ENCODE results near the gene ZSWIM4. TPM values are rescaled to one million over a fixed set of nuclear protein-coding genes. Genes with fewer than 3 reads are reported as not detected.
A peak's percentile ranks its signal among the peaks of the same experiment; 100 is the strongest.

ZSWIM4 gene
- total RNA-seq, 1 donor from 2014 or later: 9.5 TPM

DNA sequence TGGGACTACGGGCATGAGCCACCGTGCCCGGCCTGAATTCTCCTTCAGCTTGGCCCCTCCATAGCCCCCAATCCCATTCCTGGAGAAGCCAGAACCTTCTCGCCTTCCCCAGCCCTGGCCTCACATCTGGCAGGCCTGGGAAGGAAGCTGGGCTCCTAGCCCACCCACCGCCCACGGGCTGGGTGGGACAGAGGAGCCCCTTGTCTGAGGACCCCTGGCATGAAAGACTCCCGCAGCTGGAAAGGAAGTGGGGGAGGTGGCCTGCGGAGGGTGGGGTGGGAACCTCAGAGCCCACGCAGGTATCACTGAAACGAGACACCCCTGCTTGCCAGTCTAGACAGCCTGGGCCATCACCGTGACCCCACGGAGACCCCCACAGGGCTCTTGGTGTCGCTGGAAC, 74.0 kb downstream of the ZSWIM4 start:
- no peaks in the 10 kb centered on the region for H3K27me3 Mint-ChIP-seq (ENCODE audit: low read depth)
- H3K27ac Mint-ChIP-seq (ENCODE audit: unreplicated experiment): no peak overlapping the region
- no peak for TF ChIP-seq CTCF (IDR thresholded peaks at IDR 0.05)
- H3K9me3 Mint-ChIP-seq (ENCODE audit: low read depth): no peaks in the 10 kb centered on the region
- no peaks in the 10 kb centered on the region for H3K36me3 Mint-ChIP-seq (ENCODE audit: low read depth)
- H3K4me1 Mint-ChIP-seq (ENCODE audit: low read depth): peaks cover 15% of the 10 kb centered on the region
- no peak overlapping the region for H3K4me3 Mint-ChIP-seq (ENCODE audit: unreplicated experiment)
- DNase-seq (ENCODE audit: low spot score): no peak

DNA sequence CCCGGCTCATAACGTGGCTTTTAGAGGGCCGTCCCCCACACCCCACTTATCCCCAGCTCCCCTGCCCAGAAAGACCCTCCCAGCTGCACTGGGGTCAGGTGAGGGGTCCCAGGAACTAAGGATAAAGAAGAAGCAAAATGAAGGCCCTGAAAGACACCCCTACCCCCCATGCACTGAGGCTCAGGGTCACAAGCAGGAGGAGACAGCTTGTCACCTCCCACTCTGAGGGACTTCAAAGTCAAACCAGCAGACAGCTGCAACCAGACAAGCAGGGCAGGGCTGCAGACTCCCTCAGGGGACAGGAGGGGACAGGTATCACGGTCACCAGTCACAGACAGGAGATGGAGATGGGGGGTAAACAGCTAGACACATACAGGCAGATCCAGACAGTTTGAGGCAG, 75.6 kb downstream of the ZSWIM4 start:
- Mint-ChIP-seq H3K4me1 (ENCODE audit: low read depth) (peaks cover 10% of the 10 kb centered on the region), H3K27me3 (ENCODE audit: low read depth) (no peaks in the 10 kb centered on the region), H3K27ac (ENCODE audit: unreplicated experiment) (no peak overlapping the region), H3K4me3 (ENCODE audit: unreplicated experiment) (no peak overlapping the region), H3K9me3 (ENCODE audit: low read depth) (no peaks in the 10 kb centered on the region), H3K36me3 (ENCODE audit: low read depth) (no peaks in the 10 kb centered on the region)
- no peak for DNase-seq (ENCODE audit: low spot score)
- no peak for TF ChIP-seq CTCF (IDR thresholded peaks at IDR 0.05)

- DNase-seq (ENCODE audit: low spot score): no peak
- no peak overlapping the region for H3K4me3 Mint-ChIP-seq (ENCODE audit: unreplicated experiment)
- no peaks in the 10 kb centered on the region for H3K9me3 Mint-ChIP-seq (ENCODE audit: low read depth)
- peaks cover 3% of the 10 kb centered on the region for H3K4me1 Mint-ChIP-seq (ENCODE audit: low read depth)
- H3K27ac Mint-ChIP-seq (ENCODE audit: unreplicated experiment): peak overlapping the region; percentile 54
- no peak for TF ChIP-seq CTCF (IDR thresholded peaks at IDR 0.05)
- no peaks in the 10 kb centered on the region for H3K36me3 Mint-ChIP-seq (ENCODE audit: low read depth)
- no peaks in the 10 kb centered on the region for H3K27me3 Mint-ChIP-seq (ENCODE audit: low read depth)
These were observed 77.1 kb downstream of the ZSWIM4 start for GRCh38 chr19:13872339-13872694.

DNA sequence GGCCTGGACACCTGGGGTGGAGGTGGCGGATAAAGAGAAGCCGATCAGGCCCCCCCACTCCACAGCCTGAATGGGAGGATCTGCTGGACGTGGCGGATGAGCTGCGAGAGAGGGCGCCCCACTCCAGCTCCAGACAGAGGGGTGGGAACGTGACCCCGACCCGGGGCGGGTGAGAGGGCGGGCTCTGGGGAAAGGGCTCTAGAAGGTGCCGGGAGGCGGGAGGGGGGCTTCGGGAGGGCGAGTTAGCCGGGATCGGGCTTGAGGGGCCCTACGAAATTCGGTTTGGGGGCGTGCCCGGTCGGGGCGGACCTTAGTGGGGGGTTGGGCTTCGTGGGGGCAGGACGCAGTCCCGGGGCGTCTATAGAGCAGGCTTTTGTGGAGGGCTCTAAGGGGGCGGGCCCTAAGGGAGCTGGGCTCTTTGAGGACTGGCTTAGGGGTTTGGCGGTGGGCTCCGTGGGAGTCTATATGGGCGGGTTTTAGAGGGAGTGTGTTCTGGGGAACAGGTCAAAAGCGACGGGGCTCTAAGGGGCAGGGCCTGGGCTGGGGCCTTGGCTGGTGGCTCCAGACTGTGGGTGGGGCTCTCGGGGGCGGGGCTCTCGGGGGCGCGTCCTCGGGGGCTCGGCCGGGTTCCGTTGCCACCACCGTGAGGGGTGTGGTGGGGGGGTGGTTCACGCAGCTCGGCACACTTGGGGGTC, 77.6 kb downstream of the ZSWIM4 start:
- no peak for DNase-seq (ENCODE audit: low spot score)
- Mint-ChIP-seq H3K4me1 (ENCODE audit: low read depth) (peaks cover 3% of the 10 kb centered on the region), H3K4me3 (ENCODE audit: unreplicated experiment) (no peak overlapping the region), H3K9me3 (ENCODE audit: low read depth) (no peaks in the 10 kb centered on the region), H3K27ac (ENCODE audit: unreplicated experiment) (peak overlapping the region; percentile 54), H3K27me3 (ENCODE audit: low read depth) (no peaks in the 10 kb centered on the region), H3K36me3 (ENCODE audit: low read depth) (no peaks in the 10 kb centered on the region)
- TF ChIP-seq CTCF (IDR thresholded peaks at IDR 0.05): peak; percentile 28

GRCh38 chr19:13873834-13874515, 78.7 kb downstream of the ZSWIM4 start:
- no peak overlapping the region for H3K27ac Mint-ChIP-seq (ENCODE audit: unreplicated experiment)
- no peak for DNase-seq (ENCODE audit: low spot score)
- no peaks in the 10 kb centered on the region for H3K27me3 Mint-ChIP-seq (ENCODE audit: low read depth)

More at GRCh38 chr19:13873834-13874515, 78.7 kb downstream of the ZSWIM4 start:
- Mint-ChIP-seq H3K36me3 (ENCODE audit: low read depth) (no peaks in the 10 kb centered on the region), H3K4me1 (ENCODE audit: low read depth) (peaks cover 3% of the 10 kb centered on the region), H3K4me3 (ENCODE audit: unreplicated experiment) (no peak overlapping the region), H3K9me3 (ENCODE audit: low read depth) (no peaks in the 10 kb centered on the region)
- no peak for TF ChIP-seq CTCF (IDR thresholded peaks at IDR 0.05)
